Panc1 (cell line): Measurements from ENCODE around the gene YAE1. TPM values are rescaled to one million over a fixed set of nuclear protein-coding genes. Genes with fewer than 3 reads are reported as not detected.

ENCODE experiments used
- ATAC-seq: fragments of 200-7000 bp; cut with Tn5 transposase; 2 replicates; pipeline ENCODE4 v1.9.1; 2020; ENCODE audit warnings: mild to moderate bottlenecking, moderate library complexity
- BruUV-seq: library from RNA; stranded (reverse); fragments of 400-500 nt; replicated peaks from 2 replicates; lab custom pipeline; 2021; lab: Mats Ljungman, UMichigan
- CTCF ChIA-PET: fragments of 300-600 bp; sonication (Branson Sonifier 250); formaldehyde crosslinking; loops from one replicate; lab custom pipeline; 2022; ENCODE audit warnings: antibody characterized with exemption; lab: Charles Lee
- POLR2A ChIA-PET: fragments of 300-600 bp; sonication (Branson Sonifier 250); formaldehyde crosslinking; loops from one replicate; lab custom pipeline; 2022; ENCODE audit warnings: antibody characterized with exemption; lab: Charles Lee
- DNase-seq: peaks from one replicate; pipeline ENCODE4 v3.0.0-alpha.2; 2010; ENCODE audit warnings: low read depth, low spot score
- H3K27ac ChIP-seq: 2 replicates; pipeline ENCODE4 v1.5.1; 2011; ENCODE audit warnings: mild to moderate bottlenecking, low read length, inconsistent platforms
- H3K27me3 ChIP-seq: fragments of 200-500 bp; sonication (Bioruptor generic); 2 replicates; pipeline ENCODE4 v1.6.0; 2014; ENCODE audit warnings: low read length, inconsistent platforms; ENCODE audit not compliant: control insufficient read depth, insufficient read depth
- H3K36me3 ChIP-seq: fragments of 200-500 bp; sonication (Bioruptor generic); 2 replicates; pipeline ENCODE4 v1.5.1; 2014; ENCODE audit warnings: inconsistent platforms, mild to moderate bottlenecking, low read length, moderate library complexity; ENCODE audit not compliant: control insufficient read depth, insufficient read depth
- H3K4me1 ChIP-seq: 2 replicates; pipeline ENCODE4 v1.5.1; 2011; ENCODE audit warnings: inconsistent platforms, mild to moderate bottlenecking, low read length, moderate library complexity; ENCODE audit not compliant: control insufficient read depth, insufficient read depth
- H3K4me3 ChIP-seq, 2 experiments: 2 replicates each; pipeline ENCODE4 v1.5.1; 2011 to 2012; ENCODE audit warnings: low read depth in 2 of 2, low read length in 2 of 2, mild to moderate bottlenecking in 2 of 2, inconsistent platforms in 1 of 2, moderate library complexity in 1 of 2
- H3K9me3 ChIP-seq: fragments of 200-500 bp; sonication (Bioruptor generic); 2 replicates; pipeline ENCODE4 v1.5.1; 2014; ENCODE audit warnings: low read depth, mild to moderate bottlenecking, inconsistent platforms, low read length, moderate library complexity; ENCODE audit not compliant: control insufficient read depth, insufficient read depth
- CTCF ChIP-seq: fragments of 450-650 bp; IDR thresholded peaks from 2 replicates; pipeline ENCODE4 v1.5.1; 2017; ENCODE audit warnings: mild to moderate bottlenecking
- POLR2AphosphoS5 ChIP-seq: IDR thresholded peaks from 2 replicates; pipeline ENCODE4 v1.6.1; 2012; ENCODE audit warnings: mild to moderate bottlenecking, low read depth, low read length, moderate library complexity
- REST ChIP-seq, 2 experiments: IDR thresholded peaks; 2 replicates each; pipeline ENCODE4 v1.6.1; 2011 to 2012; ENCODE audit warnings: low read depth in 2 of 2, control low read depth in 1 of 2, low read length in 1 of 2, mild to moderate bottlenecking in 1 of 2, moderate library complexity in 1 of 2; ENCODE audit not compliant: insufficient read depth in 1 of 2
- SIN3A ChIP-seq: IDR thresholded peaks from 2 replicates; pipeline ENCODE4 v1.6.1; 2012; ENCODE audit warnings: low read depth, mild to moderate bottlenecking, low read length, moderate library complexity, borderline replicate concordance; ENCODE audit not compliant: insufficient read depth
- TCF7L2 ChIP-seq: IDR thresholded peaks from 2 replicates; pipeline ENCODE4 v1.6.1; 2011; ENCODE audit warnings: mild to moderate bottlenecking, low read depth, low read length, inconsistent platforms
- in situ Hi-C: cut with HindIII; loops from 2 replicates; pipeline ENCODE4 v1.10.0; 2016; ENCODE audit warnings: low sequenced_read_pairs, low pct_unique_long_range_greater_than_20kb
- intact Hi-C: fragments of 100-400 bp; cut with micrococcal nuclease; formaldehyde crosslinking; loops from one replicate; pipeline ENCODE4 v1.10.0; 2022; ENCODE audit not compliant: unreplicated experiment
- total RNA-seq: library from RNA; stranded (reverse); gene quantifications from one replicate; pipeline ENCODE4 v1.2.1, GENCODE V29; 2021; ENCODE audit not compliant: unreplicated experiment

Gene YAE1
- total RNA-seq, 1 experiment from 2014 or later = 20.1 TPM

- ChIA-PET CTCF (no interaction called here), POLR2A (no interaction called here)
- intact Hi-C loops (loop anchor here (10.0 kb wide), 1 partner anchor 1133 kb away; no protein-coding TSS in a partner anchor), in situ Hi-C loops (no loop called here)
- TF ChIP-seq POLR2AphosphoS5 (no peak), REST (IDR thresholded peaks at IDR 0.05; ENCODE audit: insufficient read depth in 1 of 2, low read depth in 2 of 2, low read length in 1 of 2) (no peak), SIN3A (no peak), TCF7L2 (no peak), CTCF (no peak)
- Histone ChIP-seq H3K36me3 (no peaks in the 10 kb centered on the region), H3K27ac (no peak overlapping the region), H3K4me1 (no peaks in the 10 kb centered on the region), H3K9me3 (no peaks in the 10 kb centered on the region), H3K4me3 (no peak overlapping the region), H3K27me3 (no peaks in the 10 kb centered on the region)
- BruUV-seq = no TSS peak
- DNase-seq = no peak
- no peak for ATAC-seq
Measured at GRCh38 chr7:39527951-39528350, 38.3 kb upstream of the YAE1 start.

- no TSS peak for BruUV-seq
Measured at GRCh38 chr7:39528849-39529248, 37.4 kb upstream of the YAE1 start.

More at GRCh38 chr7:39528849-39529248, 37.4 kb upstream of the YAE1 start:
- Histone ChIP-seq H3K27me3 (no peaks in the 10 kb centered on the region), H3K27ac (no peak overlapping the region), H3K4me3 (no peak overlapping the region), H3K4me1 (no peaks in the 10 kb centered on the region), H3K9me3 (no peaks in the 10 kb centered on the region), H3K36me3 (no peaks in the 10 kb centered on the region)
- TF ChIP-seq TCF7L2 (no peak), POLR2AphosphoS5 (no peak), REST (IDR thresholded peaks at IDR 0.05; ENCODE audit: insufficient read depth in 1 of 2, low read depth in 2 of 2, low read length in 1 of 2) (no peak), CTCF (no peak), SIN3A (no peak)
- in situ Hi-C loops (no loop called here), intact Hi-C loops (loop anchor here (10.0 kb wide), 1 partner anchor 1134 kb away; no protein-coding TSS in a partner anchor)
- CTCF ChIA-PET = no interaction called here
- DNase-seq (no peak), ATAC-seq (no peak)
- POLR2A ChIA-PET = no interaction called here
